Hematopoietic multipotent progenitor cell treated with erythropoietin and hydrocortisone succinate and interleukin-3 and kit ligand, for 17 days (in vitro differentiated cells): Measurements from ENCODE around the gene HPS6.
A peak's percentile ranks its signal among the peaks of the same experiment; 100 is the strongest.

Experiments used
- DNase-seq: peaks from one replicate; pipeline ENCODE4 v3.0.0-alpha.2; 2015; ENCODE audit warnings: low spot score

Gene HPS6

GRCh38 chr10:102069071-102069470 lies 3.9 kb downstream of the HPS6 start:
- no peak for DNase-seq

- peak; percentile 90 for DNase-seq
Observed at GRCh38 chr10:102072673-102073527, 7.8 kb downstream of the HPS6 start.

DNA sequence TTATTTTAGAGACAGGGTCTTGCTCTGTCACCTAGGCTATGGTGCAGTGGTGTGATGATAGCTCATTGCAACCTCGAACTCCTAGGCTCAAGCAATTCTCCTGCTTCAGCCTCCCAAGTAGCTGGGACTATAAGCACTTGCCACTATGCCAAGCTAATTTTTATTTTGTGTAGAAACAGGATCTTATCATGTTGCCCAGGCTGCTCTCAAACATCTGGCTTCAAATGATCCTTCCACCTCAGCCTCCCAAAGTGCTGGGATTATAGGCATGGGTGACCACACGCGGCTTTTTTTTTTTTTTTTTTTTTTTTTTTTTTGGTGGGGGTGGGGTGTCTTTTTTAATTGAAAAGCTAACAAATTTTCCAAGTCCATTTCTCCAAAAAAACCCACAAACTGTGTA lies 18.4 kb downstream of the HPS6 start:
- DNase-seq = no peak

DNA sequence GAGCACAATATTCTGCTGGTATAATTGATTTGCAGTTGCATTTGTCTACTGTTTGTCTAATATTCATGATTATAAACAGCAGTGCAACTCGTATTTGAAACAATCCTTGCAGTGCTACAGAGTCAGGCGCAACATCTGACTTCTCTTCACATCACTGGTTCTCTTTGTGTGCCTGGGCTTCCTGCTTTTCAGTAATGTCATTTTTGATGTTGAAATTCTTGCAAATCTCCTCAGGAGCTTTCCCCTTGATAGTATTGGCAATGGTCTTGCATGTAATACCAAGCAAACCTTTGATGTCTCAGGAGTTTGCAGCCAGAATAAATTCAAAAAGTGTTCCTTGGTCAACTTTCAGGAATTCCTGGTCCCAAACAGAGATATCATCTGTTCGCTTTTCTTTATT lies 20.2 kb downstream of the HPS6 start:
- DNase-seq = no peak

- DNase-seq = no peak
Observed at GRCh38 chr10:102086196-102086595, 21.0 kb downstream of the HPS6 start.

DNA sequence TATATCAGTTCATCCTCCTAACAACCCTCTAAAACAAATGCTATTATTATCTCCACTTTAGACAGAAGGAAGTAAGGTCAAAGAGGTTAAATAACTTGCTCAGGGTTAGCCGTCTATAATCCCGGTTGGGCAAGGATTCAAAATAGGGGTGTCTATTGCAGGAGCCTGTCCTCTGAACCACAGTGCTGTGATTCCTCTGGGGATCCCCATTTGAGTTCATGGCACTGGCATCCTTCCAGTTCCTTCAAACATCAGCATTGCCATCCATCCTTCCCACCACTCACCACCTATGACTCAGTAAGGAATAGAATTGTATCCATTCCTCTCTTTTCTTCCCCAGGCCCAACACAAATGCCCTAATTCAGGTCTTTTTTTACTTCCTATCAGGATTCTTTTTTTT lies 25.6 kb downstream of the HPS6 start:
- DNase-seq = no peak

- DNase-seq = no peak
Observed at GRCh38 chr10:102096449-102096848, 31.3 kb downstream of the HPS6 start.

DNA sequence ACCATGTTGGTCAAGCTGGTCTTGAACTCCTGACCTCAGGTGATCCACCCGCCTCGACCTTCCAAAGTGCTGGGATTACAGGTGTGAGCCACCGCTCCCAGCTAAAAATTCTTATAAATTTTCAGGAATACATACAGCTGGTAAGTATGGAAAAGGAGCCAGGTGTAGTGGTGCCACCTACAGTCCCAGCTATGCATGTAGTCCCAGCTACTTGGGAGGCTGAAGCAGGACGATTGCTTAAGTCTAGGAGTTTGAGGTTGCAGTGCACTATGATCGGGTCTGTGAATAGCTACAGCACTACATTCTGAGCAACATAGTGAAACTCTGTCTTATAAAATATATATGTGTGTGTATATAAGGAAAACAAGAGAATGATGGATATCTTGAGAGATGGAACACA lies 36.0 kb downstream of the HPS6 start:
- DNase-seq = no peak

GRCh38 chr10:102102421-102102820 lies 37.3 kb downstream of the HPS6 start:
- DNase-seq = no peak

DNA sequence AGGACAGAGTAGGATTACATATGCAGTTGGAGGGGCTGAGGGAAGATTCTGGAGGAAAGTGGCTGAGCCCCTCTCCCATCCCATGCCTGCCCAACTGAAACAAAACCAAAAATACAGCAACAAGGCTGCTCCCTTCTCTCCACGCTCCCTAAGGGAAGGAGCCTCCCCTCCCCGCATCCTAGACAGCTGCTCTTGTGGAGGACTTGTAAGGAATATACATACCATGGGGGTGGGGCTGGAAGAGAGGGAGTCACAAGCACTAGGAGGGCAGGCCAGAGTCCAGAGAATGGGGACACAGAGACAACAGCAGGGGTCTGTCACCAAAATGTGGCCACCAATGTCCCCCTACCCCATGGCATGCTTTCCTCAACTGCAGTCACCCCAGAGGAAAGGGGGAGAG lies 41.8 kb downstream of the HPS6 start:
- no peak for DNase-seq

DNA sequence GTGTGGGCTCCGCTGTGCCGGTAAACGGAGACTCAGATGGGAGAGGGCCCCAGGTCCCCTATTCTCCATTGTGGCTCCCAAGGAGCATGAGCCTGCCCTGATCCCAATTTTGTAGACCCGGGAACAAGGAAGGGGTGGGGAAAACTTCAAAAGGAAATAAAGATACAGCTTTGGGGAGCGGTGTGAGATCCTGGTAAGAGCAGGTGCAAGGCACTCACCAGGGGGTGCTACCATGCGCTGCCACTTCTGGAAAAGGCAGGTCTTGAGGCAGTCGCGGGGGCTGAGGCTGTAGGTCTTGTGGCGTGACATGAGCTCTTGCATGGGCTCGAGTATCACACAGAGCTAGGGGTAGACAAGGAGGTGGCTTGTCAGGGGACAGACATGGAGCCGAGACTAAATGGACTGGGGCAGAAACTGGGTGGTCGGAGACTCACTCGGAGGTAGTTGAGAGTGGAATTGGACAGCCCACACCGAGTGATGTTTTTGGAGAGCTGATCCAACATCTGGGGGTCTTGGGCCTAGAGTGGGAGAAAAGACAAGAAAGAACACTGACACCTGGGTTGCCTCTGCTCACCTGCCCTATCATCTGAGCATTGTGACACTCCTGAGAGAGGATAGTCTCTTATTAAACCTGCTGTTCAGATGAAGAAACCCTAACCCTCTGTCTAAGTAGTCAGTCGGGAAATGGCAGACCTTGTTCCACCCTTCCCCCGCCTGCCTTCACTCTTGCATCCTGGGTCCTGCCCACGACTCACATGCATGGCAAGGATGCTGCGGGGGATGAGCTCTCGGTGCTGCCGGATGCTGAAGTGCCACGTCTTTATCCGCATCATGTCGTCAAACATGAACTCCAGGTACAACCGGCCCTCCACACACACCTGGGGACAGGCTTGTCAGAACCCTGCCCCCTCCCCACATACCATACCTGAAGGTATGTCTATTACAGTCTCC lies 44.3 kb downstream of the HPS6 start:
- no peak for DNase-seq

GRCh38 chr10:102111276-102111675 lies 46.1 kb downstream of the HPS6 start:
- no peak for DNase-seq

GRCh38 chr10:102112210-102112817 lies 47.2 kb downstream of the HPS6 start:
- DNase-seq = peak; percentile 77

DNA sequence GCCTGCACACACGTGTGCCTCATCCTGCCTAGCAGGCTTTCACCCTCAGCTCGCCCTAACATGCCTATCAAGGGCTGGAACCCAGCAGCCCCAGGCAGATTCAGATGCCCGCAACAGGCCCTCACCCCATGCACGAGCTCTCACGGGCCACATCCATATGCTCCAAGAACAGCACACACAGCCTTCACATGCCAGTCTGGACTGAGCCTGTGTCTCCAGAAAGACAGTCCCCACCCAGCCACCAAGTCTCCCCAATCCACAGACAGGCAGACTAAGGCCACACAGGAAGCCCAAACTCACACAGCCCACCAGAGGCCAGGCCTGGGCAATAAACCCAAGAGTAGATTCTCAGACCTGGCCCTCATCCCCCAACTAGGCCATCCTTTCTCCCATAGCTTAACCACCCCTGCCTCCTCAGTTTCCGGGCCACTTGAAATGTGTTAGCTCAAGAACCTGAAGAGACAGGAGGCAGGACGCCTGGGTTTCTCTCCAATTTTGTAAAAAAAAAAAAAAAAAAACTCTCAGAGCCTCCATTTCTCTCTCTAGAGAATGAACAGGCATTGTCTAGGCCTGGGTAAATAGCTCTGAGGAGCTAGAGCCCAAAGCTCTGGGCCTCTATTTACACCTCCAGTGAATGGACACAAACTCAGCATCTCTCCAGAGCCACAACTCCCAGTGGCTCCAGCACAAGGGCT lies 48.3 kb downstream of the HPS6 start:
- peak; percentile 57 for DNase-seq

- DNase-seq = peak; percentile 66
Observed at GRCh38 chr10:102113956-102114857, 49.1 kb downstream of the HPS6 start.

GRCh38 chr10:102114861-102115618 lies 49.9 kb downstream of the HPS6 start:
- DNase-seq = peak; percentile 91

DNA sequence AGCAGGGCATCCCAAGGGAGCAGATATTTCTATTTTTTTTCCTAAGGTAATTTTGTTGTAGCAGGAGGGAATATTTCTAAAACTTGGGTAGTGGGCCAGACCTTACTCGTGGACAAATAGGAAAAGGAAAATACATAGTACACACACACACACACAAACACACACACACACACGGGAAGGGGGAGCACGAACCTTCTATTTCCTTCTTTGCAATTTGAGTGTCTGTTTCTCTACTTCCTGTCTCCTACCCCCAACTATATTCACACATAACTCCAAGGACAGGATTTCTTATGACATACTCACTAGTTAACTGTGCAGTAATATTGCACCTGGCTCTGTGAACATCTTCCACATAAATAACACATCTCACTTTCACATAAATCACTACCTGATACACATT lies 50.6 kb downstream of the HPS6 start:
- no peak for DNase-seq

DNA sequence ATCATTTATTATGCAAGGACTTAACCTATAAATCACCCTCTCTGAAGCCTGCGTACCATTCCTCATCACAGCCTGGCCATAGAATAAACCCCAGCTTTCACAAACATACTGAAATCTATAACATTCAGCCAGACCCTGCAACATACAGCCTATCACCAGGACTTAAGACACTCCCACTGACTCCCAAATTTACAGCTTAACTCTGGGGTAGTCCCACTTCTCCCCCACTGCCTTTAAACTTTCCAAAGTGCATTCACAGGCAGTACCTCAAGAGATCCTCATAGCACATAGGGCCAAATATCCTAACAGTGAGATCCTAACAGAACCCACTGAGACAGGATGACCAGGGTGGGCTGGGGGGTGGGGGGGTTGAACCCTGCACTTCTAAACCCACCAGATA lies 51.5 kb downstream of the HPS6 start:
- DNase-seq = no peak
